ENCODE measurements around the gene PHETA1. TPM values are rescaled to one million over a fixed set of nuclear protein-coding genes. Genes with fewer than 3 reads are reported as not detected.

Gene PHETA1
- total and polyA plus RNA-seq, 2 donors (not counting 3 experiments of a cell fraction or from before 2014, with no cell fraction given): 10.6 to 20.0 TPM

GRCh38 chr12:111361073-111361716 lies 7.7 kb downstream of the PHETA1 start:
- no peaks in the 10 kb centered on the region for H3K27me3 ChIP-seq (ENCODE audit: control insufficient read depth in 2 of 2, insufficient read depth in 2 of 2, low read length in 2 of 2)
- no peaks in the 10 kb centered on the region for H3K9me3 ChIP-seq (replicated peaks; ENCODE audit: control insufficient read depth, insufficient read depth, low read length)
- dilution Hi-C loops (cut with MboI; ENCODE audit: extremely low pct_ligation_motif_present, low sequenced_read_pairs): no loop called here
- no peak overlapping the region for H3K4me2 ChIP-seq (ENCODE audit: insufficient read depth, low read length)
- peaks cover 7% of the 10 kb centered on the region for H3K4me1 ChIP-seq (ENCODE audit: control insufficient read depth, extremely low read depth, insufficient read depth, low read length)
- TF ChIP-seq CTCF (IDR thresholded peaks at IDR 0.05; ENCODE audit: extremely low read depth in 1 of 2, insufficient read depth in 1 of 2, low read depth in 1 of 2, low read length in 2 of 2): no peak
- no peak for TF ChIP-seq POLR2A (IDR thresholded peaks at IDR 0.05; ENCODE audit: low read depth, low read length)
- TF ChIP-seq MAX (IDR thresholded peaks at IDR 0.05; ENCODE audit: insufficient read depth, insufficient read length): no peak
- no peak for TF ChIP-seq EZH2 (IDR thresholded peaks at IDR 0.05; ENCODE audit: borderline replicate concordance, low read depth, low read length, severe bottlenecking)
- TF ChIP-seq MYC (IDR thresholded peaks at IDR 0.05; ENCODE audit: low read depth, low read length): no peak
- no peak for TF ChIP-seq GATA2 (IDR thresholded peaks at IDR 0.05; ENCODE audit: insufficient read depth, insufficient read length, low read depth, low read length)
- TF ChIP-seq POLR2AphosphoS5 (IDR thresholded peaks at IDR 0.05; ENCODE audit: insufficient read depth, low read depth, low read length): no peak
- no peak for TF ChIP-seq FOS (IDR thresholded peaks at IDR 0.05; ENCODE audit: borderline replicate concordance, insufficient read depth, low read length)
- no peak for TF ChIP-seq JUN (IDR thresholded peaks at IDR 0.05; ENCODE audit: borderline replicate concordance, insufficient read depth, insufficient read length, low read depth)
- DNase-seq (ENCODE audit: low read depth, low spot score) (no peak), FAIRE-seq (no peak)
- H3K9ac ChIP-seq (replicated peaks; ENCODE audit: extremely low read depth, insufficient read depth, low read length): no peak overlapping the region
- no peak overlapping the region for H3K27ac ChIP-seq (ENCODE audit: insufficient read depth, low read depth, low read length)
- H2AFZ ChIP-seq (ENCODE audit: low read depth, low read length): no peak overlapping the region
- H4K20me1 ChIP-seq (replicated peaks; ENCODE audit: control insufficient read depth, extremely low read depth, insufficient read depth, low read length): no peaks in the 10 kb centered on the region
- POLR2A ChIA-PET: no interaction called here
- no peaks in the 10 kb centered on the region for H3K79me2 ChIP-seq (ENCODE audit: control insufficient read depth, insufficient read depth, low read length)
- CTCF ChIA-PET: interaction anchor here (1.0 kb wide), 1 partner anchor 36 kb away, joined by 3 read pairs; no protein-coding TSS in a partner anchor
- no peaks in the 10 kb centered on the region for H3K9me1 ChIP-seq (replicated peaks; ENCODE audit: control insufficient read depth, extremely low read depth, insufficient read depth, low read length)
- intact Hi-C loops (cut with micrococcal nuclease): no loop called here
- H3K4me3 ChIP-seq (replicated peaks in 1 of 3; ENCODE audit: insufficient read depth in 1 of 3, low read depth in 1 of 3, low read length in 3 of 3): no peak overlapping the region
- peaks cover 2 to 13% of the 10 kb centered on the region in 2 experiments for H3K36me3 ChIP-seq (ENCODE audit: control insufficient read depth in 2 of 2, extremely low read depth in 1 of 2, insufficient read depth in 2 of 2, low read length in 2 of 2)
- no TSS peak for BruUV-seq (replicated peaks)

Data from endothelial cell of umbilical vein (primary cell).